Muscle layer of colon (tissue), 2 donors: ENCODE results near the gene GDPD5.

ENCODE experiments used
- H3K27ac ChIP-seq: one replicate; pipeline ENCODE4 v1.7.0; 2013; ENCODE audit warnings: low read depth, mild to moderate bottlenecking, low read length, moderate library complexity
- H3K27me3 ChIP-seq, 2 donors: one replicate each; pipeline ENCODE4 v1.7.0; 2013; ENCODE audit warnings: low read length in 2 of 2, mild to moderate bottlenecking in 2 of 2; ENCODE audit not compliant: insufficient read depth in 2 of 2, control insufficient read depth in 1 of 2
- H3K36me3 ChIP-seq: one replicate; pipeline ENCODE4 v1.7.0; 2013; ENCODE audit warnings: mild to moderate bottlenecking, low read length; ENCODE audit not compliant: insufficient read depth
- H3K4me1 ChIP-seq: one replicate; pipeline ENCODE4 v1.7.0; 2013; ENCODE audit warnings: mild to moderate bottlenecking, low read length; ENCODE audit not compliant: insufficient read depth
- H3K4me3 ChIP-seq, 2 donors: one replicate each; pipeline ENCODE4 v1.7.0; 2013; ENCODE audit warnings: low read length in 2 of 2, low read depth in 1 of 2, mild to moderate bottlenecking in 1 of 2, moderate library complexity in 1 of 2
- H3K9ac ChIP-seq: one replicate; pipeline ENCODE4 v1.7.0; 2013; ENCODE audit warnings: low read length
- H3K9me3 ChIP-seq: one replicate; pipeline ENCODE4 v1.7.0; 2013; ENCODE audit warnings: mild to moderate bottlenecking, low read length
- donor health status: abdominal sarcoma.
- donor health status: Adenocarcinoma of cecum.

Gene GDPD5

GRCh38 chr11:75403983-75404658 is 121.6 kb downstream of the GDPD5 start:
- Histone ChIP-seq H3K4me1 (peaks cover 21% of the 10 kb centered on the region), H3K9me3 (no peaks in the 10 kb centered on the region), H3K36me3 (peaks cover 54% of the 10 kb centered on the region), H3K27me3 (no peaks in the 10 kb centered on the region), H3K27ac (no peak overlapping the region), H3K4me3 (no peak overlapping the region), H3K9ac (no peak overlapping the region)

DNA sequence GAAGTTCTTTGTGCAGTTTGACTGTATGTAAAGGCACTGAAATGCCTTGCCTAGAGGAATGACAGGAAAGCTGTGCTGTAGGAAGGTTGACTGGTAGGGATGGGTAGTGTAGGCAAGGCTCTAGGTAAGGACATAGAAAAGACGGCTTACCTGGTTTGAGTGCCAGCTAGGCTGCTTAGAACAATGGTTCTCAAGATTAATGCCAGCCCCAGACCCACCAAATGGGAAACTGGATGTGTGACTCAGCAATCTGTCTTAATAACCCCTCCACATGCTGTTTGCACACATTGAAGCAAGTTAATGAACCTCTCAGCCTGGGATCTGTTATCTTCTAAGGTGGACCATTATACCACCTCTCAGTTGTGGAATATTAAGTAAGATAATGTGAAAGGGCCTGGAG is 122.7 kb downstream of the GDPD5 start:
- Histone ChIP-seq H3K36me3 (peaks cover 54% of the 10 kb centered on the region), H3K9me3 (no peaks in the 10 kb centered on the region)

DNA sequence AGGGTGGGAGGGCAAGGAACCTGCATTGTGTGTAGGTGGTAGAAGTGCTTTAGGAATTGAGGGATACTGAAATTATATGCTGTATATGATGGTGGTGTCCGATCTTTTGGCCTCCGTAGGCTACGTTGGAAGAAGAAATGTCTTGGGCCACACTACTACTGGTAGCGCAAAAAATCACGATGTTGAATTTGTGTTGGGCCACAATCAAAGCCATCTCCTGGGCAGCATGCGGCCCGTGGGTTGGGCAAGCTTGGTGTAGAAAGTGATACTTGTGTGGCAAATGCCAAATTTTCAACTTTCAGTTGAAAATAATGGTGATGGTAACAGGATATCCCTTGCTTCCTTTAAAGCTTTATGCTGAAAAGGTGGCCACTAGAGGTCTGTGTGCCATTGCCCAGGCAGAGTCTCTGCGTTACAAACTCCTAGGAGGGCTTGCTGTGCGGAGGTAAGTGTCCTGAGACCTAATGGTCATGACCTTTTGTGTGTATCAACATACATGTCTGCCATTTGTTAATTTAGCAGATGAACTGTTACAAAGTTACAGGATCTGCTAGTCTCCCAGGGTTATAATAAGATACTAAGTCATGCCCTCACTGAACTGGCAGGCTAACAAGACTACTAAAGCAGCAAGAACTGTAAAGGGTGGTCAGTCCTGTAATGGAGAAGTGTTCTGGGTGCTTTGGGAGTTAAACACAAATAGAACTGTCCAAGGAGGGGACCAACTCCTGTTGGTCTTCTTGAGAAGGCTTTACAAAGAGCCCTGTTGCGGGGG is 123.6 kb downstream of the GDPD5 start:
- Histone ChIP-seq H3K9me3 (no peaks in the 10 kb centered on the region), H3K27me3 (no peaks in the 10 kb centered on the region), H3K27ac (no peak overlapping the region), H3K36me3 (peaks cover 54% of the 10 kb centered on the region), H3K9ac (no peak overlapping the region), H3K4me1 (peaks cover 24% of the 10 kb centered on the region), H3K4me3 (no peak overlapping the region)

More for the DNA sequence above, 122.7 kb downstream of the GDPD5 start:
- H3K27ac ChIP-seq, result no peak overlapping the region
- H3K9ac ChIP-seq, result no peak overlapping the region
- no peaks in the 10 kb centered on the region for H3K27me3 ChIP-seq
- no peak overlapping the region for H3K4me3 ChIP-seq
- H3K4me1 ChIP-seq, result peaks cover 24% of the 10 kb centered on the region

GRCh38 chr11:75400146-75400865 is 125.4 kb downstream of the GDPD5 start:
- H3K27me3 ChIP-seq, result no peaks in the 10 kb centered on the region
- H3K4me3 ChIP-seq, result peak overlapping the region; percentile 56 to 87
- peaks cover 42% of the 10 kb centered on the region for H3K36me3 ChIP-seq
- H3K4me1 ChIP-seq, result peaks cover 24% of the 10 kb centered on the region
- H3K9me3 ChIP-seq, result no peaks in the 10 kb centered on the region
- H3K9ac ChIP-seq, result peak overlapping the region; percentile 79
- peak overlapping the region; percentile 69 for H3K27ac ChIP-seq

DNA sequence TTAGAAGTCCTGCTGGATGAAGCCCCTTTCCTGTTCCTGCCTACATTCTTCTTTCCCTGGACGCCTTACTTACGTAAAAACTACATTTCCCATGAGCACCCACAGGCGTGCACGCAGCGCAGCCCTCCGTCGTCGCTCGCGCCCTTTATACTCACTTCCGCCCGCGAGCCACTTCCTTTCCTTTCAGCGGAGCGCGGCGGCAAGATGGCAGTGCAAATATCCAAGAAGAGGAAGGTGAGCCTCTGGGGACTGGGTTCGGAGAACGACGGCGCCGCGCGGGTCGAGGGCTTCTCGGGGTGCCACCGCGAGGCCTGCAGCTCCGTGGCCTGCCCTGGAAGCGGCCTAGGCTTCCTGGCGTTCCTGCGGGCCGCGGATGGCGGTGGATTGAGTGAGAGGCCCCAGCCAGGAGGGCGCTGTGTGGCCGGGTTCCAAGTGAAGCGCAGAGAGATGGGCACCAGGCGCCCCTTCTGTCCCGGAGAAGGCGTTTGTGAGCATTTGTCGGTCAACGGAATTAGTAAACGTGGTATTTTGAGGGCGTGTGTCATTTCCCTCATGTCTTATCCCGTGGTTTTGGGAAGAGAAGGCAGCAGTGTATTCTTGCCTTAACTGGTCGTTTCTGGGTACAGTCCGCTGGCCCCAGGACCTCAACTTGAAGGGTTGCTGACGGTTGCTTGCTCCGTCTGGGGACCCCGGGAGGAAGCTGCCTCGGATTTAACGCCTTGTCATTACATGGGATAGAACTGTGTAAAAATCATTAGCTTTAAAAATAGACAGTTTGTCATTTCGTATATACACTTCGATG is 126.2 kb downstream of the GDPD5 start, which contains the start of gene RPS3:
Gene RPS3, plus strand, starts transcription at position 175 of the 802 bp plus-strand sequence. Its CDS starts 30 bp downstream, at position 205.
- H3K9me3 ChIP-seq, result no peaks in the 10 kb centered on the region
- H3K4me1 ChIP-seq, result peaks cover 24% of the 10 kb centered on the region
- H3K9ac ChIP-seq, result peak within 1 kb of the TSS; percentile 79
- peaks cover 35% of the 10 kb centered on the region for H3K36me3 ChIP-seq
- H3K27me3 ChIP-seq, result no peaks in the 10 kb centered on the region
- H3K4me3 ChIP-seq, result peak within 1 kb of the TSS; percentile 56 to 87
- H3K27ac ChIP-seq, result peak within 1 kb of the TSS; percentile 69

GRCh38 chr11:75398906-75399305 is 126.8 kb downstream of the GDPD5 start:
- Histone ChIP-seq H3K27ac (no peak overlapping the region), H3K4me3 (no peak overlapping the region), H3K9me3 (no peaks in the 10 kb centered on the region), H3K36me3 (peaks cover 29% of the 10 kb centered on the region), H3K27me3 (no peaks in the 10 kb centered on the region), H3K4me1 (peaks cover 24% of the 10 kb centered on the region), H3K9ac (no peak overlapping the region)

- no peaks in the 10 kb centered on the region for H3K27me3 ChIP-seq
- no peak overlapping the region for H3K27ac ChIP-seq
- H3K36me3 ChIP-seq, result no peaks in the 10 kb centered on the region
- H3K4me1 ChIP-seq, result peaks cover 4% of the 10 kb centered on the region
- no peak overlapping the region for H3K4me3 ChIP-seq
- no peak overlapping the region for H3K9ac ChIP-seq
- no peaks in the 10 kb centered on the region for H3K9me3 ChIP-seq
Observed at GRCh38 chr11:75394085-75394840, 131.5 kb downstream of the GDPD5 start.

DNA sequence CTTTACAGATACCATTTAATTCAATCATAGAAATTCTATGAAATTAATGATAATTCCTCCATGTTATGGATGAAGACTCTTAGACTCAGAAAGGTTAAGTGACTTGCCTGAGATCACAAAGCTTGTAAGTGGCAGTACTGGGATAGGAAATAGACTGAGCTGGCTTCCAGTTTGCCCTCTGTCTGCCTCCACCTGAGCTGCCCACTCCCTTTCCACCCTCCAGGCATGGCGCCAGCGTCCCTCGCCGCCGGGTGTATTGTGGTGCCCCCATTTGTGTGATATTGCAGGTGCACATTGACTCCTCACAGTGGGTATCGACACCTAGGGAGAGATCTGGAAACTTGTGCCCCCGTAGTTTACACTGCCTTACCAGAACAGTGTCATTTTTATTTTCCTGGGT is 135.8 kb downstream of the GDPD5 start:
- Histone ChIP-seq H3K4me3 (no peak overlapping the region), H3K9ac (no peak overlapping the region), H3K9me3 (no peaks in the 10 kb centered on the region), H3K27ac (no peak overlapping the region), H3K36me3 (no peaks in the 10 kb centered on the region), H3K4me1 (peaks cover 6% of the 10 kb centered on the region), H3K27me3 (no peaks in the 10 kb centered on the region)

DNA sequence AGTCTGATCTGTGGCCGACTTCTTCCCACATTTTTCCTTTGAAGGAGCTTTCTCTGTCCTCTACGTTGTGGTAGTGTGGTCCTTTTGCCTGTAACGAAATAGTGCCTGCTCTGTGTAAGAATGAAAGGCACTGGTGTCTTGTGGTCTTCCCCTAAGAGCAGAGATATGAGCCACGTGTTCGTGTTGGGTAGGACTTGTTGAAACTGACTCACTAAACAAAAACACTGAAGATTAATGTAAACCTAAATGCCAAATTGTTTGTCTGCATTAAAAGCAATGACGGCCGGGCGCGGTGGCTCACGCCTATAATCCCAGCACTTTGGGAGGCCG is 136.5 kb downstream of the GDPD5 start:
- no peaks in the 10 kb centered on the region for H3K27me3 ChIP-seq
- H3K9ac ChIP-seq, result no peak overlapping the region
- no peaks in the 10 kb centered on the region for H3K9me3 ChIP-seq
- H3K36me3 ChIP-seq, result no peaks in the 10 kb centered on the region
- peaks cover 6% of the 10 kb centered on the region for H3K4me1 ChIP-seq
- no peak overlapping the region for H3K27ac ChIP-seq
- H3K4me3 ChIP-seq, result no peak overlapping the region

GRCh38 chr11:75388386-75389275 is 137.1 kb downstream of the GDPD5 start:
- no peak overlapping the region for H3K27ac ChIP-seq
- H3K4me1 ChIP-seq, result peaks cover 6% of the 10 kb centered on the region
- no peaks in the 10 kb centered on the region for H3K27me3 ChIP-seq
- H3K9ac ChIP-seq, result no peak overlapping the region
- H3K4me3 ChIP-seq, result no peak overlapping the region
- no peaks in the 10 kb centered on the region for H3K36me3 ChIP-seq
- no peaks in the 10 kb centered on the region for H3K9me3 ChIP-seq
